H1 (cell line): ENCODE results near the gene PRDM15. TPM values are rescaled to one million over a fixed set of nuclear protein-coding genes. Genes with fewer than 3 reads are reported as not detected.
"Not testable (repeated sequence)": the region's sequence is repeated elsewhere in the genome, so short reads cannot be mapped to it uniquely, and the experiment has no call there.

Experiments used
- CTCF ChIA-PET: fragments of 300-600 bp; sonication (Branson Sonifier 250); formaldehyde crosslinking; loops from one replicate; lab custom pipeline; 2021; ENCODE audit not compliant: partially characterized antibody; lab: Charles Lee
- POLR2A ChIA-PET: fragments of 300-600 bp; sonication (Branson Sonifier 250); formaldehyde crosslinking; loops from one replicate; lab custom pipeline; 2021; ENCODE audit warnings: inconsistent platforms; ENCODE audit not compliant: partially characterized antibody; lab: Charles Lee
- DNase-seq, 2 experiments: peaks; one replicate each; pipeline versions ENCODE4 v3.0.0 to v3.0.0-alpha.2; 2010 to 2022; ENCODE audit warnings: low spot score in 2 of 2, low read depth in 1 of 2, mixed read lengths in 1 of 2
- FAIRE-seq: peaks from 2 replicates; lab custom pipeline; 2011; peaks lifted over from hg19 to GRCh38; lab: Jason Lieb, UNC
- H2AFZ ChIP-seq: 2 replicates; pipeline ENCODE4 v1.8.1; 2012; ENCODE audit warnings: low read length, inconsistent platforms
- H2AK5ac ChIP-seq: 2 replicates; pipeline ENCODE4 v1.6.1; 2013; ENCODE audit warnings: low read depth, low read length
- H2BK120ac ChIP-seq: replicated peaks from 2 replicates; pipeline ENCODE3; 2013; ENCODE audit warnings: low read depth, low read length, inconsistent platforms
- H2BK12ac ChIP-seq: 2 replicates; pipeline ENCODE4 v1.6.1; 2013; ENCODE audit warnings: low read depth, low read length
- H2BK15ac ChIP-seq: 2 replicates; pipeline ENCODE4 v1.6.1; 2013; ENCODE audit warnings: low read length
- H2BK20ac ChIP-seq: 2 replicates; pipeline ENCODE4 v1.6.1; 2013; ENCODE audit warnings: low read length
- H2BK5ac ChIP-seq: 2 replicates; pipeline ENCODE4 v1.6.1; 2013; ENCODE audit warnings: low read depth, low read length
- H3K14ac ChIP-seq: 2 replicates; pipeline ENCODE4 v1.6.1; 2013; ENCODE audit warnings: inconsistent platforms; ENCODE audit not compliant: insufficient read length
- H3K18ac ChIP-seq: 2 replicates; pipeline ENCODE4 v1.6.1; 2013; ENCODE audit warnings: low read length; ENCODE audit errors: extremely low read depth
- H3K23ac ChIP-seq: 2 replicates; pipeline ENCODE4 v1.6.1; 2013; ENCODE audit warnings: inconsistent platforms; ENCODE audit not compliant: insufficient read length
- H3K23me2 ChIP-seq: 2 replicates; pipeline ENCODE4 v1.6.1; 2013; ENCODE audit warnings: low read depth, low read length
- H3K27ac ChIP-seq: 2 replicates; pipeline ENCODE4 v1.6.1; 2011; ENCODE audit warnings: low read depth, low read length, inconsistent platforms
- H3K27me3 ChIP-seq, 4 experiments: replicated peaks in 1 of 4; 1 replicate in 1 of 4; 2 replicates in 3 of 4; pipeline versions ENCODE4 v1.6.1 to v1.8.1; 2011 to 2013; ENCODE audit warnings: low read length in 3 of 4, mild to moderate bottlenecking in 3 of 4, inconsistent platforms in 2 of 4, mixed read lengths in 2 of 4, moderate library complexity in 1 of 4; ENCODE audit not compliant: control insufficient read depth in 3 of 4, insufficient read depth in 3 of 4; ENCODE audit errors: extremely low read depth in 1 of 4
- H3K36me3 ChIP-seq, 4 experiments: 2 replicates each; pipeline versions ENCODE4 v1.6.1 to v1.8.1; 2011 to 2013; ENCODE audit warnings: mild to moderate bottlenecking in 4 of 4, low read length in 3 of 4, moderate library complexity in 2 of 4, control low read depth in 1 of 4, inconsistent platforms in 1 of 4; ENCODE audit not compliant: insufficient read depth in 4 of 4, control insufficient read depth in 2 of 4
- H3K4ac ChIP-seq: replicated peaks from 2 replicates; pipeline ENCODE3; 2013; ENCODE audit warnings: low read length, low read depth, mixed read lengths, inconsistent platforms; ENCODE audit not compliant: insufficient read length
- H3K4me1 ChIP-seq, 4 experiments: replicated peaks in 1 of 4; 1 replicate in 1 of 4; 2 replicates in 3 of 4; pipeline versions ENCODE4 v1.6.1 to v1.8.1; 2011 to 2013; ENCODE audit warnings: low read length in 3 of 4, inconsistent platforms in 2 of 4, mixed read lengths in 1 of 4; ENCODE audit not compliant: insufficient read depth in 4 of 4, control insufficient read depth in 3 of 4
- H3K4me2 ChIP-seq, 2 experiments: 2 replicates each; pipeline versions ENCODE4 v1.6.1 to v1.8.1; 2011 to 2013; ENCODE audit warnings: low read depth in 2 of 2, low read length in 2 of 2, control low read depth in 1 of 2, inconsistent platforms in 1 of 2, mild to moderate bottlenecking in 1 of 2; ENCODE audit not compliant: insufficient read depth in 1 of 2
- H3K4me3 ChIP-seq, 4 experiments: fragments of 200-600, 300-600 bp in 1 of 4; sonication (generic), shearing (Covaris generic), sonication (Bioruptor Twin) in 1 of 4; 2 replicates each; pipeline versions ENCODE4 v1.5.1 to v1.8.1; 2011 to 2016; ENCODE audit warnings: low read length in 4 of 4, low read depth in 3 of 4, control low read depth in 2 of 4, inconsistent platforms in 2 of 4, mild to moderate bottlenecking in 2 of 4, mixed read lengths in 1 of 4, moderate library complexity in 1 of 4; ENCODE audit not compliant: insufficient read depth in 2 of 4; ENCODE audit errors: extremely low read depth in 1 of 4
- H3K56ac ChIP-seq: replicated peaks from 2 replicates; pipeline ENCODE3; 2013; ENCODE audit warnings: low read depth, mild to moderate bottlenecking, mixed read lengths, low read length, inconsistent platforms; ENCODE audit not compliant: insufficient read length
- H3K79me1 ChIP-seq: 2 replicates; pipeline ENCODE4 v1.6.1; 2013; ENCODE audit warnings: low read depth, low read length, control low read depth
- H3K79me2 ChIP-seq, 2 experiments: 2 replicates each; pipeline versions ENCODE4 v1.6.1 to v1.8.1; 2012 to 2013; ENCODE audit warnings: low read length in 2 of 2, mild to moderate bottlenecking in 2 of 2, inconsistent platforms in 1 of 2; ENCODE audit not compliant: insufficient read depth in 2 of 2, control insufficient read depth in 1 of 2
- H3K9ac ChIP-seq, 4 experiments: replicated peaks in 1 of 4; 1 replicate in 1 of 4; 2 replicates in 3 of 4; pipeline versions ENCODE4 v1.6.1 to v1.8.1; 2011 to 2013; ENCODE audit warnings: low read depth in 3 of 4, low read length in 3 of 4, control low read depth in 2 of 4, mild to moderate bottlenecking in 2 of 4, moderate library complexity in 2 of 4, inconsistent platforms in 1 of 4; ENCODE audit errors: extremely low read depth in 1 of 4
- H3K9me3 ChIP-seq, 2 experiments: 2 replicates each; pipeline versions ENCODE4 v1.6.1 to v1.8.1; 2012 to 2013; ENCODE audit warnings: mild to moderate bottlenecking in 2 of 2, moderate library complexity in 2 of 2, control low read depth in 1 of 2, inconsistent platforms in 1 of 2, low read depth in 1 of 2, low read length in 1 of 2, mixed read lengths in 1 of 2; ENCODE audit not compliant: insufficient read depth in 2 of 2
- H4K20me1 ChIP-seq, 2 experiments: replicated peaks in 1 of 2; 2 replicates each; pipeline versions ENCODE3 to v1.8.1; 2011 to 2013; ENCODE audit warnings: inconsistent platforms in 2 of 2, low read length in 2 of 2, mild to moderate bottlenecking in 1 of 2; ENCODE audit not compliant: insufficient read depth in 2 of 2, control insufficient read depth in 1 of 2
- H4K5ac ChIP-seq: 2 replicates; pipeline ENCODE4 v1.6.1; 2013; ENCODE audit warnings: low read length, low read depth, mixed read lengths, inconsistent platforms; ENCODE audit not compliant: insufficient read length
- H4K8ac ChIP-seq: 2 replicates; pipeline ENCODE4 v1.8.0; 2013; ENCODE audit warnings: mild to moderate bottlenecking, moderate library complexity, low read length, inconsistent platforms; ENCODE audit not compliant: insufficient read depth; ENCODE audit errors: extremely low read depth
- H4K91ac ChIP-seq: replicated peaks from 2 replicates; pipeline ENCODE3; 2013; ENCODE audit warnings: low read length, mixed read lengths, inconsistent platforms; ENCODE audit not compliant: insufficient read length
- WGBS, 2 experiments: shearing (Covaris generic) in 1 of 2; methylation state at CpG; one replicate each; pipeline versions ENCODE4 v1.1.6 to v1.1.7; 2013 to 2015; ENCODE audit warnings: low lambda C conversion rate in 2 of 2, mixed read lengths in 2 of 2, inconsistent platforms in 1 of 2, low coverage in 1 of 2, missing lambda C conversion rate in 1 of 2; ENCODE audit not compliant: insufficient replicate concordance in 2 of 2, insufficient coverage in 1 of 2, insufficient read length in 1 of 2; ENCODE audit errors: extremely low coverage in 1 of 2, missing lambda C conversion rate in 1 of 2; 5-methylcytosine and 5-hydroxymethylcytosine counted together
- polyA plus RNA-seq, 7 experiments: library from polyadenylated mRNA; depleted of rRNA in 3 of 7; stranded (reverse) in 5 of 7; unstranded in 2 of 7; fragments of >200 nt in 5 of 7; fragments of 200-250 nt in 2 of 7; gene quantifications; 1 replicate in 5 of 7; 2 replicates in 1 of 7; 4 replicates in 1 of 7; pipeline versions ENCODE4 v1.2.1 to v1.2.3, GENCODE V29; 2011 to 2013; ENCODE audit warnings: missing spikeins in 2 of 7, mixed read lengths in 2 of 7
- total RNA-seq: library from RNA; stranded (reverse); fragmentation: NEBNext Ultra II Directional; extraction: Animal tissue kit (Norgen Biotek cat#: 25700); gene quantifications from 2 replicates; pipeline ENCODE4 v1.2.1, GENCODE V29; 2021

The PRDM15 gene
- total and polyA plus RNA-seq, 2 of the 8 experiments (the other 6 are each of a cell fraction or from before 2014, with no cell fraction given): 9.7 to 10.5 TPM

DNA sequence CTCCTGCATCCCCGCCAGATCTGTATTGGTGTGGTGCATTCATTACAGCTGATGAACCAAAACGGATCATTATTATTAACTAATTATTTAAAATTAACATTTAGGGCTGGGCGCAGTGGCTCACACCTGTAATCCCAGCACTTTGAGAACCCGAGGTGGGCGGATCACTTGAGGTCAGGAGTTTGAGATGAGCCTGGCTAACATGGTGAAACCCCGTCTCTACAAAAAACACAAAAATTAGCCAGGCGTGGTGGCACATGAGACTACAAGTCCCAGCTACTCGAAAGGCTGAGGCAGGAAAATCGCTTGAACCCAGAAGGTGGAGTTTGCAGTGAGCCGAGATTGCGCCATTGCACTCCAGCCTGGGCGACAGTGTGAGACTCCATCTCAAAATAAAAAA lies 93.9 kb downstream of the PRDM15 start:
- DNase-seq, H3K79me1 ChIP-seq, H3K4me1 ChIP-seq, H3K27me3 ChIP-seq, H4K20me1 ChIP-seq, H2AK5ac ChIP-seq, H3K14ac ChIP-seq, H2BK20ac ChIP-seq, H3K23me2 ChIP-seq, H3K23ac ChIP-seq, H2BK5ac ChIP-seq, H3K36me3 ChIP-seq, H4K91ac ChIP-seq, H2AFZ ChIP-seq, H3K79me2 ChIP-seq, H3K4ac ChIP-seq, H3K27ac ChIP-seq, H3K9me3 ChIP-seq, H4K8ac ChIP-seq, H2BK12ac ChIP-seq, H2BK15ac ChIP-seq, FAIRE-seq, POLR2A ChIA-PET, H3K56ac ChIP-seq, H4K5ac ChIP-seq, H3K4me3 ChIP-seq, H3K18ac ChIP-seq, H3K4me2 ChIP-seq, H2BK120ac ChIP-seq, H3K9ac ChIP-seq: not testable (repeated sequence)
- 90% methylated on average over 11 of the region's 12 CpGs; no CpG with 5 or more reads in 1 of the 2 experiments for WGBS, 2 experiments
- CTCF ChIA-PET: interaction anchor here (1.0 to 2.5 kb wide), 4 partner anchors 9 to 175 kb away, joined by 3 to 12 read pairs (median 4); no protein-coding TSS in a partner anchor
